HepG2 (cell line): ENCODE results near the gene ELOVL2. TPM values are rescaled to one million over a fixed set of nuclear protein-coding genes. Genes with fewer than 3 reads are reported as not detected.

ENCODE experiments used
- AGO2 ChIP-seq: fragments of 200-400 bp; formaldehyde crosslinking; optimal IDR thresholded peaks from 2 replicates; pipeline ENCODE3; 2017; ENCODE audit warnings: mild to moderate bottlenecking, low read depth, low read length, moderate library complexity
- BRD4 ChIP-seq: sonication (generic); formaldehyde crosslinking; IDR thresholded peaks from 2 replicates; pipeline ENCODE4 v1.4.0; 2020; ENCODE audit warnings: missing genetic modification reagents
- E2F2 ChIP-seq: sonication (generic); formaldehyde crosslinking; IDR thresholded peaks from 2 replicates; pipeline ENCODE4 v1.4.0; 2020; ENCODE audit warnings: missing genetic modification reagents, borderline replicate concordance
- GABPB1 ChIP-seq: IDR thresholded peaks from 2 replicates; pipeline ENCODE4 v1.6.1; 2016; ENCODE audit warnings: mild to moderate bottlenecking, missing genetic modification reagents, moderate library complexity, missing compliant biosample characterization
- HIVEP1 ChIP-seq: sonication (generic); formaldehyde crosslinking; IDR thresholded peaks from 2 replicates; pipeline ENCODE4 v1.4.0; 2020; ENCODE audit warnings: mild to moderate bottlenecking, missing genetic modification reagents
- HOXA5 ChIP-seq: sonication (generic); formaldehyde crosslinking; IDR thresholded peaks from 2 replicates; pipeline ENCODE4 v1.4.0; 2020; ENCODE audit warnings: missing genetic modification reagents
- JUNB ChIP-seq: sonication (generic); formaldehyde crosslinking; IDR thresholded peaks from 2 replicates; pipeline ENCODE4 v1.8.0; 2022; ENCODE audit warnings: missing genetic modification reagents, mild to moderate bottlenecking, borderline replicate concordance
- MTF1 ChIP-seq: sonication (generic); formaldehyde crosslinking; IDR thresholded peaks from 2 replicates; pipeline ENCODE4 v1.5.0; 2020; ENCODE audit warnings: missing genetic modification reagents
- NFKB2 ChIP-seq: sonication (generic); formaldehyde crosslinking; IDR thresholded peaks from 2 replicates; pipeline ENCODE4 v1.4.0; 2020; ENCODE audit warnings: missing genetic modification reagents, borderline replicate concordance
- NR1H2 ChIP-seq: sonication (generic); formaldehyde crosslinking; IDR thresholded peaks from 2 replicates; pipeline ENCODE4 v1.8.1; 2022; ENCODE audit warnings: low read depth, missing genetic modification reagents, borderline replicate concordance
- PCBP2 ChIP-seq: fragments of 200-400 bp; formaldehyde crosslinking; optimal IDR thresholded peaks from 2 replicates; pipeline ENCODE3; 2018; ENCODE audit warnings: low read length, low read depth; ENCODE audit not compliant: poor library complexity, severe bottlenecking
- TBP ChIP-seq: sonication (generic); formaldehyde crosslinking; IDR thresholded peaks from 2 replicates; pipeline ENCODE4 v1.5.0; 2020; ENCODE audit warnings: missing genetic modification reagents
- ZBED4 ChIP-seq: sonication (generic); formaldehyde crosslinking; IDR thresholded peaks from 2 replicates; pipeline ENCODE4 v1.4.0; 2020; ENCODE audit warnings: missing genetic modification reagents, borderline replicate concordance
- ZBTB49 ChIP-seq: sonication (generic); formaldehyde crosslinking; IDR thresholded peaks from 2 replicates; pipeline ENCODE4 v1.4.0; 2020; ENCODE audit warnings: missing genetic modification reagents, borderline replicate concordance
- ZNF20 ChIP-seq: sonication (generic); formaldehyde crosslinking; IDR thresholded peaks from 2 replicates; pipeline ENCODE4 v1.4.0; 2020; ENCODE audit warnings: mild to moderate bottlenecking, moderate library complexity, missing genetic modification reagents
- ZNF251 ChIP-seq: sonication (generic); formaldehyde crosslinking; IDR thresholded peaks from 2 replicates; pipeline ENCODE4 v1.9.0; 2021; ENCODE audit warnings: mild to moderate bottlenecking, missing genetic modification reagents
- ZNF367 ChIP-seq: sonication (generic); formaldehyde crosslinking; IDR thresholded peaks from 2 replicates; pipeline ENCODE4 v1.4.0; 2020; ENCODE audit warnings: missing genetic modification reagents, borderline replicate concordance
- ZNF414 ChIP-seq: sonication (generic); formaldehyde crosslinking; IDR thresholded peaks from 2 replicates; pipeline ENCODE4 v1.5.0; 2020; ENCODE audit warnings: missing genetic modification reagents
- ZNF552 ChIP-seq: sonication (generic); formaldehyde crosslinking; IDR thresholded peaks from 2 replicates; pipeline ENCODE4 v1.9.0; 2022; ENCODE audit warnings: missing genetic modification reagents, mild to moderate bottlenecking, borderline replicate concordance
- ZNF570 ChIP-seq: sonication (generic); formaldehyde crosslinking; IDR thresholded peaks from 2 replicates; pipeline ENCODE4 v1.4.0; 2020; ENCODE audit warnings: mild to moderate bottlenecking, missing genetic modification reagents, borderline replicate concordance
- ZNF639 ChIP-seq: conservative IDR thresholded peaks from 2 replicates; pipeline ENCODE4 v1.6.1; 2018; ENCODE audit warnings: missing genetic modification reagents
- ZNF776 ChIP-seq: sonication (generic); formaldehyde crosslinking; IDR thresholded peaks from 2 replicates; pipeline ENCODE4 v1.4.0; 2020; ENCODE audit warnings: mild to moderate bottlenecking, missing genetic modification reagents
- polyA plus RNA-seq, 8 experiments: library from polyadenylated mRNA; depleted of rRNA in 3 of 8; stranded (reverse) in 7 of 8; unstranded in 1 of 8; fragments of >200 nt; fragmentation: Illumina TruSeq in 4 of 8; extraction: Trizol in 4 of 8; gene quantifications; 2 replicates each; pipeline versions ENCODE4 v1.2.1 to v1.2.3, GENCODE V29; 2011 to 2016; ENCODE audit warnings: low read depth in 4 of 8, missing spikeins in 1 of 8, mixed read lengths in 1 of 8; ENCODE audit not compliant: insufficient read depth in 1 of 8
- total RNA-seq, 5 experiments: library from RNA; depleted of rRNA; stranded (reverse); fragments of >200 nt; fragmentation: Illumina TruSeq; extraction: Trizol; gene quantifications; 2 replicates each; pipeline ENCODE4 v1.2.3, GENCODE V29; 2016; ENCODE audit warnings: low read depth in 1 of 5

Gene ELOVL2
- total and polyA plus RNA-seq, 2 of the 13 experiments (the other 11 are each of a cell fraction or from before 2014, with no cell fraction given) = 43.6 to 65.4 TPM

- TF ChIP-seq MTF1 (CRISPR knock-in tag) (no peak), ZNF251 (no peak), ZNF367 (CRISPR knock-in tag) (no peak), PCBP2 (no peak), NFKB2 (CRISPR knock-in tag) (no peak), HOXA5 (peak; percentile 97), ZNF570 (CRISPR knock-in tag) (no peak), ZNF414 (CRISPR knock-in tag) (no peak; the same call in 1 of the 2 replicates), AGO2 (no peak), ZBTB49 (CRISPR knock-in tag) (no peak), JUNB (peak; percentile 88), NR1H2 (CRISPR knock-in tag) (no peak), HIVEP1 (CRISPR knock-in tag) (no peak), ZNF639 (CRISPR knock-in tag) (no peak), BRD4 (CRISPR knock-in tag) (no peak), GABPB1 (CRISPR knock-in tag) (no peak), ZBED4 (no peak), ZNF20 (no peak), E2F2 (no peak), ZNF776 (CRISPR knock-in tag) (no peak), ZNF552 (no peak), TBP (CRISPR knock-in tag) (no peak)
Measured at GRCh38 chr6:11055127-11055627, 11.1 kb upstream of the ELOVL2 start (continued).
